Common myeloid progenitor, CD34-positive (primary cell): ENCODE measurements around the gene RBBP8NL.

Experiments
- CTCF ChIA-PET: fragments of 350-600 bp; sonication (Branson Sonifier 250); formaldehyde crosslinking; loops from one replicate; lab custom pipeline; 2021; ENCODE audit warnings: antibody characterized with exemption; lab: Charles Lee
- POLR2A ChIA-PET: fragments of 350-600 bp; sonication (Branson Sonifier 250); formaldehyde crosslinking; loops from one replicate; lab custom pipeline; 2021; ENCODE audit warnings: antibody characterized with exemption; lab: Charles Lee
- DNase-seq, 3 donors: peaks; one replicate each; pipeline versions ENCODE4 v3.0.0 to v3.0.0-alpha.2; 2013
- H3K27ac ChIP-seq, 2 experiments: 1 replicate in 1 of 2; 2 replicates in 1 of 2; pipeline ENCODE4 v1.7.0; 2013; ENCODE audit warnings: inconsistent platforms in 2 of 2, low read length in 2 of 2, mild to moderate bottlenecking in 2 of 2, low read depth in 1 of 2, moderate library complexity in 1 of 2; ENCODE audit not compliant: severe bottlenecking in 2 of 2, insufficient read depth in 1 of 2, poor library complexity in 1 of 2
- H3K27me3 ChIP-seq, 5 experiments: replicated peaks in 2 of 5; 1 replicate in 3 of 5; 2 replicates in 2 of 5; pipeline versions ENCODE4 v1.6.1 to v1.7.0; 2013; ENCODE audit warnings: low read length in 4 of 5, mild to moderate bottlenecking in 2 of 5, moderate library complexity in 2 of 5, inconsistent platforms in 1 of 5; ENCODE audit not compliant: insufficient read depth in 5 of 5, control insufficient read depth in 4 of 5
- H3K36me3 ChIP-seq, 4 experiments: 1 replicate in 2 of 4; 2 replicates in 2 of 4; pipeline versions ENCODE4 v1.6.1 to v1.7.0; 2013; ENCODE audit warnings: low read length in 3 of 4, control low read depth in 1 of 4, mild to moderate bottlenecking in 1 of 4; ENCODE audit not compliant: control insufficient read depth in 4 of 4, insufficient read depth in 4 of 4
- H3K4me1 ChIP-seq, 4 experiments: 1 replicate in 3 of 4; 2 replicates in 1 of 4; pipeline versions ENCODE4 v1.6.1 to v1.7.1; 2013; ENCODE audit warnings: low read length in 3 of 4, mild to moderate bottlenecking in 3 of 4, control low read depth in 1 of 4, inconsistent platforms in 1 of 4, moderate library complexity in 1 of 4; ENCODE audit not compliant: control insufficient read depth in 4 of 4, insufficient read depth in 4 of 4; ENCODE audit errors: control extremely low read depth in 1 of 4
- H3K4me3 ChIP-seq, 7 experiments: 1 replicate in 4 of 7; 2 replicates in 3 of 7; pipeline versions ENCODE4 v1.5.1 to v1.7.0; 2013; ENCODE audit warnings: mild to moderate bottlenecking in 7 of 7, low read length in 6 of 7, moderate library complexity in 6 of 7, inconsistent platforms in 2 of 7, low read depth in 2 of 7, control low read depth in 1 of 7; ENCODE audit not compliant: insufficient read depth in 4 of 7, control insufficient read depth in 1 of 7; ENCODE audit errors: extremely low read depth in 1 of 7
- H3K9me3 ChIP-seq, 5 experiments: 1 replicate in 4 of 5; 2 replicates in 1 of 5; pipeline versions ENCODE4 v1.6.1 to v1.7.1; 2013; ENCODE audit warnings: low read length in 4 of 5, mild to moderate bottlenecking in 2 of 5, inconsistent platforms in 1 of 5, low read depth in 1 of 5, moderate library complexity in 1 of 5; ENCODE audit not compliant: control insufficient read depth in 4 of 5, insufficient read depth in 2 of 5; ENCODE audit errors: control extremely low read depth in 1 of 5
- WGBS: methylation state at CpG from one replicate; pipeline ENCODE4 v1.1.5; 2013; ENCODE audit not compliant: insufficient coverage; 5-methylcytosine and 5-hydroxymethylcytosine counted together

Gene RBBP8NL

DNA sequence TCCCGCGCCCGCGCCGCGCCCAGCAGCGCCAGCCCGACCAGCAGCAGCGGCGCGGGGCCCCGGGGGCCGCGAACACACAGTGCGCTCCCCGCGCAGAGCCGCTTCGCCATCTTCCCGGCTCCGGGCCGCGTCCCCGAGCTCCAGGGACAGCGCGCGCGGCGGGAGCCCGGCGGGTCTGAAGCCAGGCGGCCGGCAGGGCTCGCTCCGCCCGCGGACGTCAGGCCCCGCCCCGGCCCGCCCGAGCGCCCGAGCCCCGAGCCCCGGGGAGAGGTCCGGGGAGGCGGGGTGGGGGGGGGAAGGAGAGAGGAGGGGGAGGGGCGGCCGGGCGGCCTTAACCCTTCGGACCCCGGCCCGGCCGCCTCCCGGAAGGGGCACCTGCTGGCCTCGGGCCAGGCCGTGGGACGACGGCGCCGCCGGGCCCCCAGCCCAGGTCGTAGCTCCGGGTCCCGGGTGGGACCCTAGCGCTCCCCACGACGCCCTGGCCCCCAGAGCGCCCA is 60.2 kb downstream of the RBBP8NL start, which contains the start of gene LAMA5:
LAMA5 (minus strand) TSS at position 177 of the 497 bp plus-strand sequence; CDS start at position 110, 67 bp downstream.
- H3K4me3 ChIP-seq: peak within 1 kb of the TSS; percentile 43 to 69 (median 57)
- DNase-seq: no peak
- H3K36me3 ChIP-seq: no peaks in the 10 kb centered on the region
- H3K9me3 ChIP-seq: no peaks in the 10 kb centered on the region
- POLR2A ChIA-PET: interaction anchor here (1.3 kb wide), 1 partner anchor 61 kb away, joined by 4 read pairs; no protein-coding TSS in a partner anchor
- H3K4me1 ChIP-seq: peaks cover 0 to 27% (median 22%) of the 10 kb centered on the region in 4 experiments
- H3K27ac ChIP-seq: no peak within 1 kb of the TSS
- under 1% methylated on average over 42 of the region's 70 CpGs for WGBS
- peaks cover 0 to 73% (median 17%) of the 10 kb centered on the region in 5 experiments for H3K27me3 ChIP-seq
- CTCF ChIA-PET: interaction anchor here (2.1 kb wide), 1 partner anchor 16 kb away, joined by 7 read pairs; no protein-coding TSS in a partner anchor

DNA sequence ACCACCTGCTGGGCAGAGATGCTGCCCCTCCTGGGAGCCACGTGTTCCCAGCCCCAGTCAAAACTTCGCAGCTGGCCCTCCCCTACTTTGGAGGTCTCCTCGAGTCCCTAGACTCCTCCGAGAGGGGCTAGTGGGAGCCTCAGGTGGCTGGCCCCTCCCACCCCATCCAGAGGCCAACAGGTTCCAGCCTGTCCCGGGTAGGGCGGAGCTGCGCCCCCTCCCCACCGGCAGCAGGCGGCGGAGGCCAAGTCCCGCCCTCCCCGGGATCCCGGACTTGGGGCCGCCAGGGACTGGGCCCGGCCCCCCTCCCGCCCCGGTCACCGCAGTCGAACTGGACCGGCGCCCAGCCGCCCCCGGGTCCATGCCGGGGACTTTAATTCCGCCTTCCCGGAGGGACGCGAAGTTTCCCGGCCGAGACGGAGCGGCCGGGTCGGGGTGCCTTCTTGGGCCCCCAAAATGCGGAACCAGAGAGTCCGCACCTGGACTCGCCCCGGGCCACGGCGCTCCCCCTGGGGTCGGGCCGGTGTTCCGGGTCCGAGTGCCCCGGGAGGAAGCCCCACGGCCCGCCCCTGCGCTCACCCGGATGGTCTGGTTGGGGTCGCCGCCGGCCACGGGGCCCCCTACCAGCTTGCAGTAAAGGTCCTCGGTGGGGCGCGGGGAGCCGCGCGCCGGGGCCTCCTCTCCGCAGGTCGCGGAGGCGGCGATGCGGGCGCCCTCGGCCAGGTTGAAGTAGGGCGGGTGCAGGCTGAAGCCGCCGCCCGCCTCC is 60.8 kb downstream of the RBBP8NL start:
- peak in 1 of 3 donors; percentile 40 for DNase-seq
- H3K27me3 ChIP-seq: peaks cover 0 to 68% (median 17%) of the 10 kb centered on the region in 5 experiments
- CTCF ChIA-PET: no interaction called here
- POLR2A ChIA-PET: no interaction called here
- peaks cover 0 to 27% (median 22%) of the 10 kb centered on the region in 4 experiments for H3K4me1 ChIP-seq
- no peaks in the 10 kb centered on the region for H3K9me3 ChIP-seq
- H3K4me3 ChIP-seq: peak overlapping the region; percentile 43 to 69 (median 57)
- no peak overlapping the region for H3K27ac ChIP-seq
- under 1% methylated on average over 57 of the region's 72 CpGs for WGBS
- H3K36me3 ChIP-seq: no peaks in the 10 kb centered on the region

- 57% methylated on average over 4 of the region's 10 CpGs for WGBS
- peaks cover 0 to 27% (median 22%) of the 10 kb centered on the region in 4 experiments for H3K4me1 ChIP-seq
- no peak for DNase-seq
- ChIA-PET POLR2A (no interaction called here), CTCF (interaction anchor here (0.6 to 1.7 kb wide), 2 partner anchors 9 to 364 kb away, joined by 3 read pairs; no protein-coding TSS in a partner anchor)
- no peaks in the 10 kb centered on the region for H3K9me3 ChIP-seq
- H3K36me3 ChIP-seq: no peaks in the 10 kb centered on the region
- no peak overlapping the region for H3K27ac ChIP-seq
- H3K4me3 ChIP-seq: peak overlapping the region in 4 of 7 experiments; percentile 50 to 69 (median 64)
- peaks cover 0 to 62% (median 17%) of the 10 kb centered on the region in 5 experiments for H3K27me3 ChIP-seq
These were observed 61.4 kb downstream of the RBBP8NL start for GRCh38 chr20:62365814-62366369.

- ChIA-PET POLR2A (no interaction called here), CTCF (interaction anchor here (0.6 to 1.7 kb wide), 5 partner anchors 10 to 365 kb away, joined by 3 to 4 read pairs (median 3); no protein-coding TSS in a partner anchor)
- WGBS: 92% methylated on average over 27 of the region's 27 CpGs
- Histone ChIP-seq H3K36me3 (no peaks in the 10 kb centered on the region), H3K27me3 (peaks cover 0 to 55% (median 17%) of the 10 kb centered on the region in 5 experiments), H3K27ac (no peak overlapping the region), H3K4me3 (no peak overlapping the region), H3K4me1 (peaks cover 0 to 27% (median 22%) of the 10 kb centered on the region in 4 experiments), H3K9me3 (no peaks in the 10 kb centered on the region)
- no peak for DNase-seq
These were observed 62.2 kb downstream of the RBBP8NL start for GRCh38 chr20:62364911-62365736.

GRCh38 chr20:62363920-62364851 is 63.2 kb downstream of the RBBP8NL start:
- Histone ChIP-seq H3K27me3 (peaks cover 0 to 45% (median 13%) of the 10 kb centered on the region in 5 experiments), H3K4me1 (peaks cover 0 to 26% (median 22%) of the 10 kb centered on the region in 4 experiments), H3K4me3 (no peak overlapping the region)

More at GRCh38 chr20:62363920-62364851, 63.2 kb downstream of the RBBP8NL start:
- CTCF ChIA-PET: interaction anchor here (0.7 to 1.7 kb wide), 5 partner anchors 11 to 63 kb away, joined by 3 to 4 read pairs (median 3); no protein-coding TSS in a partner anchor
- Histone ChIP-seq H3K36me3 (no peaks in the 10 kb centered on the region), H3K9me3 (no peaks in the 10 kb centered on the region), H3K27ac (no peak overlapping the region)
- 89% methylated on average over 22 of the region's 22 CpGs for WGBS
- DNase-seq: no peak
- POLR2A ChIA-PET: interaction anchor here (0.8 kb wide), 1 partner anchor 23 kb away, joined by 3 read pairs; the partner anchor contains the start of gene RPS21
